GM18499 (cell line): ENCODE results near the gene CIITA.

Experiments
- ATAC-seq: cut with Tn5 transposase; IDR thresholded peaks from one replicate; pipeline ENCODE4 v1.9.1; 2021; ENCODE audit warnings: moderate number of reproducible peaks; ENCODE audit not compliant: insufficient read depth, unreplicated experiment

Gene CIITA

DNA sequence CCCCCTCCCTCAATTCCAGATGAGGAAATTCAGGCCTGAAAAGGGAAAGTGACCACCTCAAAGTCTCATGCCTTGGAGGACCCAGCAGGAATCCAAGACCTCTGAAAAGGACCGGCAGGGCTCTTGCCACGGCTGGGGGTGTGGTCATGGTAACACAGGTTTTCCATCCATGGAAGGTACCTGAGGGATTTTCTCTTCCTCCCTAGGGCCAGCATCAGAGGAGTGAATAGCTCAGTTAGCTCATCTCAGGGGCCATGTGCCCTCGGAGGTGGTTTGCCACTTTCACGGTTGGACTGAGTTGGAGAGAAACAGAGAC is 1.3 kb downstream of the CIITA start:
- ATAC-seq = no peak

DNA sequence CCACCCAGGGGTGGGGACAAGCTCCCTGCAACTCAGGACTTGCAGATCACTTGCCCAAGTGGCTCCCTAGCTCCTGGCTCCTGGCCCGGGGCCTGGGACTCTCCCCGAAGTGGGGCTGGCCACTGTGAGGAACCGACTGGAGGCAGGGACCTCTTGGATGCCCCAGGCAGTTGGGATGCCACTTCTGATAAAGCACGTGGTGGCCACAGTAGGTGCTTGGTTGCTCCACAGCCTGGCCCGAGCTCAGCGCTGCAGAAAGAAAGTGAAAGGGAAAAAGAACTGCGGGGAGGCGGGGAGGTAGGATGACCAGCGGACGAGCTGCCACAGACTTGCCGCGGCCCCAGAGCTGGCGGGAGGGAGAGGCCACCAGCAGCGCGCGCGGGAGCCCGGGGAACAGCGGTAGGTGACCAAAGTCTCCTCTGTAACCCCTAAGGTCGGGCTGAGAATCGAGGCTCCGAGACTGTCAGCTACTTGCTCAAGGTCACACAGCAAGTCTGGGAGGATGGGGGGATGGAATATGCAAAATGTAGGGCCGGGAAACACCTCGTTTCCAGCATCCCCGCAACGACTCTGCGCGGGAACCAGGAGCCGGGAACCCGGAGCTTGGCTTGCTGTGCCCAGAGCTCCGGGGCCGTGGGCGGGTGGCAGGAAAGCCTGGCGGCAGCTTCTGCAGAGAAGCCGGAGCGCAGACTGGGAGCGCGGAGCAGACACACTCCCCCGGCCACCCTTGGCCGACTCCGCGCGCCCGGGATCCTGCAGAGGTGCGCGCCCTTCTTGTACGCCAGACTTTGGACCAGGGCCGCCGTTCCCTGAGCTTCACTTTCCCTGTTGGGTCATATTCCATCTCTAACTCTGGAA is 1.9 kb downstream of the CIITA start:
- ATAC-seq = no peak

GRCh38 chr16:10879681-10880589 is 2.9 kb downstream of the CIITA start:
- no peak for ATAC-seq

DNA sequence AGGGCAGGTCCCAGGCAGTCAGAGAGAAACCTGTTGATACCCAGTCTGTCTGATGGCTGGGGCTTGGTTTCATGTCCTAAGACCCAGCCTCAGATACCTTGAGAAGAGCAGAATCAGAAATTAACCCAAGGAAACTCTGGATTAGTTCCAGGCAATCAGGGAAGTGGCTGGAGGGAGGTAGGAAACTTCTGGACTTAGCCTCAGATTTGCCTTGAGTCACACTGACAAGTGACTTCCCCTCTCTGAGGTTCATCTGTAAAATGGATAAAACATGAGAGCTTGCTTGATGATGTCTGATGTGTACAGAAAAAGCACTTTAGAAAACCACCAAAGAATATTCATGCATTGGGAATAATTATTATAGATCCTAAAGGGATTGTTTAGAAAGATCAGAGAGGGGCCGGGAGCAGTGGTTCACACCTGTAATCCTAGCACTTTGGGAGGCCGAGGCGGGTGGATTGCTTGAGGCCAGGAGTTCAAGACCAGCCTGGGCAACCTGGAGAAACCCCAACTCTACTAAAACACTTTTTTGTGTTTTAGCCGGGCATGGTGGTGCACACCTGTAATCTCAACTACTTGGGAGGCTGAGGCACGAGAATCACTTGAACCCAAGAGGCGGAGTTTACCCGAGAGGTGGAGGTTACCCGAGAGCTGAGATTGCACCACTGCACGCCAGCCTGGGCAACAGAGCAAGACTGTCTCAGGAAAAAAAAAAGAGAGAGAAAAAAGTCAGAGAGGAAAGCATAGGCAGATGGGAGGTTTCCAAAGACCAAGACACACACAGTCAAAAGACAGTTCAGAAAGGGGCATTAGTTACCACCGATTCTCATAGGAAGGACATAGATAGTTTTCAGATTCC is 3.8 kb downstream of the CIITA start:
- no peak for ATAC-seq

DNA sequence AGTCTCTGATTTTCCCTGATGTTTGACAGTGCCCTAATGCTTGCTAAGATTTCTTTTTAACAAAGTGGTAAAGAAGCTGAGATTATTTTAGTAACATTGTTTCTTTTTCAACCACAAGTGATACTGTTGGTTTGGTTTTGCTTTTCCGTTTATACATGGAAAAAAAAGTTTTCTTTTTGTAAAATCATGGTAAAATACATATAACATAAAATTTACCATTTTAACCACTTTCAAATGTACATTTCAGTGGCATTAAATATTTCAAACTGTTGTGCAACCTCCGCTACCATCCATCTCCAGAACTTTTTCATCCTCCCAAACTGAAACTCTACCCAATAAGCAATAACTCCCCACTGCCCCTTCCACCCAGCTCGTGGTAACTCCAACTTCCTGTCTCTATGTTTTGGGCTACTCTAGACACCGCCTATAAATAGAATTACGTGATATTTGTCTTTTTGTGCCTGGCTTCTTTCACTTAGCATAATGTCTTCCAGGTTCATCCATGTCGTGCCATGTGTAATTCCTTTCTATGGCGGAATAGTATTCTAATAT is 4.6 kb downstream of the CIITA start:
- ATAC-seq = no peak

DNA sequence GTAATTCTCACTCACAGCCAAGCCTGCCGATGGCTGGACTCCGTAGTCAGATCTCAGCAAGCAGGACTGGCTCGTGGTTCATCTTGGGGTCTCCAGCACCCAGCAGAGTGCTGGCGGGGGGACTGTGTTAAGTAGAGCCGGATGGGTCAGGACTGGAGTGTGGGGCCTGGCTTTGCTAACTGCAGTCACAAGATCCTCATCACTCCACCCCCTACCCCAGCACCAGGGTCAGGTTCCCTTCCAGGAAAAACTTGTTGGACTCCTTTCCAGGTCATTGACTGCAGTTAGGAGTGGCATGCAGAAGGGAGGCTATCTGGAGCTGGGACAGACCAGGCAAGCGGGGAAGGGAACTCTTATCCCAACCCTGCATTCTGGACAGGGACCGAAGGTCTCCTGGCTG is 6.0 kb downstream of the CIITA start:
- ATAC-seq = no peak

GRCh38 chr16:10885246-10885645 is 8.2 kb downstream of the CIITA start:
- no peak for ATAC-seq

DNA sequence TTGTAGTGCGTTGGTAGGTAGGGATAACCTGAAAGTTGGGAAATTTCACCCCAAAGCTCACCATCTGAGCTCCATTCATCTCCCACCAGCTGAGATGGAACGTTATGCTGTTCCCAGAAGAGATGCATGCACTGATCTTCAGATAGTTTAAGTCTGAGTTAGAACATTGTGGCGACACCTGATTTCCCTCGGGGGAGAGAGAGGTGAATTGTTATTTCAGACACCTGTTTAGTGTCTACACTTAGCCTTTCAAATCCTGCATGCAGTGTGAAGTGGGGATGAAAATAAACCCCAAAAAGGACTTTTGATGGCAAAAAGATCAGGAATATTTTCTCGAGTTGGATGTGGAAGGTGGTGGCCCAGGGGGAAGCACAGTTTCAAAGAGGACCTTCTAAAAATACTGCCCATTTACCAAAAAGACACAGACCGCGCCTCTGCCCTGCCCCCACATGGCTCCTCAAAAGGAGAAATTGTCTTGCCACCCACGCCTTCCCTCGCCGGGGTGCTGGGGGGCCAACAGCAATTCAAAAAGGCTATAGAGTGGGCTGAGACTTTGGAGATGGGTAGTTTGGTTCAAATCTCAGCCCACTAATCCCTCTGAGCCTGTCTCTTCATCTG is 11.4 kb downstream of the CIITA start:
- ATAC-seq = no peak

DNA sequence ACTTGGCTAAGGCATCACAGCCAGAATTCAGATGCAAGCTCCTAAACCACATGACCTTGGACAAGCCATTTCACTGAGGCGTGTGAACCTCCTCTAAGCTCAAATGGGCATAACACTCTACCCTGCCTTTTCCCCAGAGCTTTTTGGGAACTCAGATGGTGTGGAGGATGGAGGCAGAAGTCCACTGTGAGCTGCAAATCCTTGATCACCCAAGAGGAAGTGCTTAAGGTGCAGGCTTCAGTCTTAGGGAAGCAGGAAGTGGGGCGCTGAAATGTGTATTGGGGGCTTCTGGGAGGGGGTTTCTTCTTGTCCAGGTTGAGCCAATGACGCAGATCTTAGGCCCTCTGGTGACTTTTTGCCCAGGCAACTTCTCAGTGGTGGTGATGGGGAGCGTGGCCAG is 12.9 kb downstream of the CIITA start:
- ATAC-seq = no peak

DNA sequence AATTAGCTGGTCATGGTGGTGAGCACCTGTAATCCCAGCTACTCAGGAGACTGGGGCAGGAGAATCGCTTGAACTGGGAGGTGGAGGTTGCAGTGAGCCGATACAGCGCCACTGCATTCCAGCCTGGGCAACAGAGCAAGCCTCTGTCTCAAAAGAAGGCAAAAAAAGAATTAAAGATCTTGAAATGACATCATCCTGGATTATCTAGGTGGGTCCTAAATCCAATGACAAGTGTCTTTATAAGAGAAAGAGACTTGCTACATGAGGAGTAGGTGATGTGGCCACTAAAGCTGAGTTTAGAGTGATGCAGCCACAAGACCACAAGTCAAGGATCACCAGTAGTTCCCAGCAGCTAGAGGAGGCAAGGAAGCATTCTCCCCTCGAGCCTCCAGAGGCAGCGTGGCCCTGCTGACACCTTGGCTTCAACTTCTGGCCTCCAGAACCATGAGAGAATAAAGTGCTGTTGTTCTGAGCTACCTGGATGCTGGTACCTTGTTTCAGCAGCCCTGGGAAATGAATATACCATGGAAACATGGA is 15.8 kb downstream of the CIITA start:
- ATAC-seq = no peak

- ATAC-seq = no peak
Observed at GRCh38 chr16:10895053-10895946, 18.3 kb downstream of the CIITA start.

DNA sequence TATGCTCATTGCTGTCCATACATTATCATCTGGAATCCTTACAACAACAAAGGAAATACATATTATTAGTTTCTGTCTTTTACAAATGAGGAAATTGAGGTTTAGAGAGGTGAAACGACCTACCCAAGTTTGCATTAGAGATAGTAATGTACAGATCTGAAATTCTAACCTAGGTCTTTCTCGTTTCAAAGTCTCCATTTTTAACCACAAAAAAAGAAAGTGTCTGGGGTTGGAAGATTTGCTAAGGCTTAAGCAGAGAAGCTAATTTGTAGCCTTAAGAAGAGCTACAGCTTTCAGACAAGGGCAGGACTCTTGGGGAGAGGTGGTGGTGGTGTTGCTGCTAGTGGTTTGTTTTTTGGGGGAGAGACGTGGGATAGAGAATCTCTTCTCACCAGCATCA is 19.2 kb downstream of the CIITA start:
- no peak for ATAC-seq

DNA sequence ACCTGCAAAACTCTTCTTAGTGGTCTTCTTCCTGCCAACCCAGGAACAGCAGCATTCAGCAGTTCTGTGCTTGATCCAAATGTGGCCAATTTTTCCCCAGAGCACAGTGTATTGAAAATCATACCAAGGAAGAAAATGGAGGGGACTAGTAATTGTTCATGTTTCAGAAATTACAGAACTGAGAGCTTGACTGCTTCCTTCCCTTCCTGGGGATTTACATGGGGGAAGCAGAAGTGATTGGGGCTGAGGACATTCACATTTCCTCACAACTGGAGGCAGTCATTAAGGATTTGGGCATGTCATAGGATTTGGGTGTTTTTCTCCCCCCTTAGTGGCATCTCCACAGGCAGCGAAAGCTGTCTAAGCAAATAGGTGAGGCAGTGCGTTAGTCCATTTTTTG is 19.7 kb downstream of the CIITA start:
- ATAC-seq = no peak

- no peak for ATAC-seq
Observed at GRCh38 chr16:10897134-10897533, 20.1 kb downstream of the CIITA start.

GRCh38 chr16:10902999-10903398 is 26.0 kb downstream of the CIITA start:
- no peak for ATAC-seq

GRCh38 chr16:10906482-10906881 is 29.5 kb downstream of the CIITA start:
- no peak for ATAC-seq

GRCh38 chr16:10906914-10907756 is 30.1 kb downstream of the CIITA start:
- no peak for ATAC-seq

DNA sequence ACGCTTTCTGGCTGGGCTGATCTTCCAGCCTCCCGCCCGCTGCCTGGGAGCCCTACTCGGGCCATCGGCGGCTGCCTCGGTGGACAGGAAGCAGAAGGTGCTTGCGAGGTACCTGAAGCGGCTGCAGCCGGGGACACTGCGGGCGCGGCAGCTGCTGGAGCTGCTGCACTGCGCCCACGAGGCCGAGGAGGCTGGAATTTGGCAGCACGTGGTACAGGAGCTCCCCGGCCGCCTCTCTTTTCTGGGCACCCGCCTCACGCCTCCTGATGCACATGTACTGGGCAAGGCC is 30.7 kb downstream of the CIITA start:
- no peak for ATAC-seq
